ENCODE data around the gene POLR3B. TPM values are rescaled to one million over a fixed set of nuclear protein-coding genes. Genes with fewer than 3 reads are reported as not detected.

Gene POLR3B
- total RNA-seq, 1 experiment from 2014 or later, result 14.8 TPM

- ChIA-PET POLR2A (ENCODE audit: low non-redundant PET) (no interaction called here), CTCF (interaction anchor here (0.5 kb wide), 1 partner anchor 30 kb away, joined by 6 read pairs; no protein-coding TSS in a partner anchor)
- TF ChIP-seq CTCF (conservative IDR thresholded peaks at IDR 0.05; ENCODE audit: low read depth, low read length), result no peak
- no peak for TF ChIP-seq EZH2 (IDR thresholded peaks at IDR 0.05; ENCODE audit: borderline replicate concordance, low read depth, low read length, poor library complexity, severe bottlenecking)
- Histone ChIP-seq H3K4me3 (ENCODE audit: low read depth, low read length, poor library complexity, severe bottlenecking) (no peak overlapping the region), H3K9me3 (ENCODE audit: low read depth, low read length, poor library complexity, severe bottlenecking) (no peaks in the 10 kb centered on the region), H3K27ac (ENCODE audit: low read depth, low read length, poor library complexity, severe bottlenecking) (no peak overlapping the region), H3K36me3 (ENCODE audit: insufficient read depth, low read length, poor library complexity, severe bottlenecking) (peaks cover 5% of the 10 kb centered on the region), H3K27me3 (replicated peaks; ENCODE audit: insufficient read depth, low read depth, low read length, poor library complexity) (no peaks in the 10 kb centered on the region), H3K4me1 (ENCODE audit: insufficient read depth, low read length, poor library complexity, severe bottlenecking) (no peaks in the 10 kb centered on the region)
- BruUV-seq (replicated peaks), result no TSS peak
- no peak for DNase-seq (ENCODE audit: low spot score)
- intact Hi-C loops (cut with micrococcal nuclease; ENCODE audit: unreplicated experiment), result no loop called here
These were observed 142.1 kb downstream of the POLR3B start for GRCh38 chr12:106499628-106500027.

- H3K36me3 ChIP-seq (ENCODE audit: insufficient read depth, low read length, poor library complexity, severe bottlenecking), result no peaks in the 10 kb centered on the region
- ChIA-PET CTCF (no interaction called here), POLR2A (ENCODE audit: low non-redundant PET) (no interaction called here)
- no TSS peak for BruUV-seq (replicated peaks)
- no peaks in the 10 kb centered on the region for H3K27me3 ChIP-seq (replicated peaks; ENCODE audit: insufficient read depth, low read depth, low read length, poor library complexity)
- no peak for TF ChIP-seq CTCF (conservative IDR thresholded peaks at IDR 0.05; ENCODE audit: low read depth, low read length)
- TF ChIP-seq EZH2 (IDR thresholded peaks at IDR 0.05; ENCODE audit: borderline replicate concordance, low read depth, low read length, poor library complexity, severe bottlenecking), result no peak
- no peak overlapping the region for H3K4me3 ChIP-seq (ENCODE audit: low read depth, low read length, poor library complexity, severe bottlenecking)
- no peaks in the 10 kb centered on the region for H3K4me1 ChIP-seq (ENCODE audit: insufficient read depth, low read length, poor library complexity, severe bottlenecking)
- H3K9me3 ChIP-seq (ENCODE audit: low read depth, low read length, poor library complexity, severe bottlenecking), result no peaks in the 10 kb centered on the region
- no peak overlapping the region for H3K27ac ChIP-seq (ENCODE audit: low read depth, low read length, poor library complexity, severe bottlenecking)
- intact Hi-C loops (cut with micrococcal nuclease; ENCODE audit: unreplicated experiment), result no loop called here
- DNase-seq (ENCODE audit: low spot score), result no peak
These were observed 149.1 kb downstream of the POLR3B start for GRCh38 chr12:106506691-106507090.

GRCh38 chr12:106508966-106509365, 151.4 kb downstream of the POLR3B start:
- H3K27me3 ChIP-seq (replicated peaks; ENCODE audit: insufficient read depth, low read depth, low read length, poor library complexity), result no peaks in the 10 kb centered on the region
- no peaks in the 10 kb centered on the region for H3K9me3 ChIP-seq (ENCODE audit: low read depth, low read length, poor library complexity, severe bottlenecking)
- no peaks in the 10 kb centered on the region for H3K36me3 ChIP-seq (ENCODE audit: insufficient read depth, low read length, poor library complexity, severe bottlenecking)
- TF ChIP-seq EZH2 (IDR thresholded peaks at IDR 0.05; ENCODE audit: borderline replicate concordance, low read depth, low read length, poor library complexity, severe bottlenecking) (no peak), CTCF (conservative IDR thresholded peaks at IDR 0.05; ENCODE audit: low read depth, low read length) (no peak)
- intact Hi-C loops (cut with micrococcal nuclease; ENCODE audit: unreplicated experiment), result no loop called here
- H3K27ac ChIP-seq (ENCODE audit: low read depth, low read length, poor library complexity, severe bottlenecking), result no peak overlapping the region
- no peaks in the 10 kb centered on the region for H3K4me1 ChIP-seq (ENCODE audit: insufficient read depth, low read length, poor library complexity, severe bottlenecking)
- no TSS peak for BruUV-seq (replicated peaks)
- DNase-seq (ENCODE audit: low spot score), result no peak
- POLR2A ChIA-PET (ENCODE audit: low non-redundant PET), result no interaction called here
- no peak overlapping the region for H3K4me3 ChIP-seq (ENCODE audit: low read depth, low read length, poor library complexity, severe bottlenecking)
- CTCF ChIA-PET, result no interaction called here
